ENCODE data around the gene GORASP1. TPM values are rescaled to one million over a fixed set of nuclear protein-coding genes. Genes with fewer than 3 reads are reported as not detected.

GORASP1 gene
- total and polyA plus RNA-seq, 10 donors: 20.6 to 74.5 (median 62.2) TPM

DNA sequence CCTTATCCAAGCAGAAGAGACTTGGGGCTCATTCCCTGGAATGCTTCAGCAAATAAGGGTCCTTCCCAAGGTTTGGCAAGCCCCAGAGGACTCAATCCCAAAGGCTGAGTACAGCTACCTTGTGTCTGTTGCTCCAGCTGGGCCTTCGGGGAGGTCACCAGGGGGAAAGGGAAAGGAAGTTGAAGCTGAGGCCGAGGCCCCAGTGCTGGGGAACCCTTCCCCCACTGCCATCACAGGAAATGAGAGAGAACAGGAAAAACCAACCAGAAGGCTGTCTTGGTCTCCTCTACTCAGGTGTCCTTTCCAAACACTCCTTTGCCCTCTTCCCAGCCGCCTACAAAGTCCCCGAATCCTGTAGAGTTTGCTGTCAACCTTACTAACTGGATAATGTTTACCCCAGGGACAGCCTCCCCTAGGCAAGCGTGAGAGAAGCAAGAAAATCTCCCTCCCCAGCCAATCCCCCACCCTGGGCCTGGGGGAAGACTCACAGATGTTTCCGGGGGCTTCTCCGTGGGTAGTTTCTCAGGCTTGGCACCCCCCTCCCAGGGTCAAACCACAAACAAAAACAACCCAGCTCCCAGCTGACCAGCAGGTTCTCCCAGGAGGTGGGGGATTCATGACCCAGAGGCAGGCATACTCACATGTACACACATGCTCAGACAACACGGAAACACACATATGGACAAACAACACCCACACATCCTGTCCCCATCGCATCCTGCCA, 40.4 kb upstream of the GORASP1 start:
- Histone ChIP-seq H3K4me3 (peak overlapping the region in 6 of 8 donors; percentile 10 to 60 (median 26)), H3K9me3 (no peaks in the 10 kb centered on the region), H3K36me3 (peaks cover 5 to 38% (median 33%) of the 10 kb centered on the region in 6 donors), H3K27ac (peak overlapping the region; percentile 81 to 100 (median 98)), H3K27me3 (replicated peaks in 1 of 7) (no peaks in the 10 kb centered on the region), H3K4me1 (peaks cover 66 to 98% (median 91%) of the 10 kb centered on the region in 6 donors)
- intact Hi-C loops (cut with DNase I; ENCODE audit: low total_unique reads): no loop called here
- DNase-seq: peak; percentile 90
- WGBS, 5 donors: 8 to 15% (median 10%) methylated on average over 9 of the region's 9 CpGs
- TF ChIP-seq CTCF (IDR thresholded peaks at IDR 0.05 in 8 of 11, conservative IDR thresholded peaks at IDR 0.05 in 3 of 11): no peak
- peak in 2 of 3 donors; percentile 41 to 61 for TF ChIP-seq POLR2AphosphoS5 (IDR thresholded peaks at IDR 0.05)
- no peak for TF ChIP-seq POLR2A (IDR thresholded peaks at IDR 0.05)

GRCh38 chr3:39146611-39147591, 39.5 kb upstream of the GORASP1 start:
- intact Hi-C loops (cut with DNase I; ENCODE audit: low total_unique reads): no loop called here
- H3K4me3 ChIP-seq: peak overlapping the region in 5 of 8 donors; percentile 19 to 60 (median 27)
- H3K9me3 ChIP-seq: no peaks in the 10 kb centered on the region
- peaks cover 73 to 100% (median 97%) of the 10 kb centered on the region in 6 donors for H3K4me1 ChIP-seq
- H3K27me3 ChIP-seq (replicated peaks in 1 of 7): no peaks in the 10 kb centered on the region
- peaks cover 5 to 48% (median 42%) of the 10 kb centered on the region in 6 donors for H3K36me3 ChIP-seq
- TF ChIP-seq POLR2A (IDR thresholded peaks at IDR 0.05) (no peak), CTCF (IDR thresholded peaks at IDR 0.05 in 8 of 11, conservative IDR thresholded peaks at IDR 0.05 in 3 of 11) (no peak), POLR2AphosphoS5 (IDR thresholded peaks at IDR 0.05) (peak; percentile 39 to 68 (median 66))
- 14 to 26% (median 19%) methylated on average over 14 to 15 of the region's 15 CpGs for WGBS, 5 donors
- peak; percentile 92 for DNase-seq
- peak overlapping the region; percentile 81 to 100 (median 98) for H3K27ac ChIP-seq

DNA sequence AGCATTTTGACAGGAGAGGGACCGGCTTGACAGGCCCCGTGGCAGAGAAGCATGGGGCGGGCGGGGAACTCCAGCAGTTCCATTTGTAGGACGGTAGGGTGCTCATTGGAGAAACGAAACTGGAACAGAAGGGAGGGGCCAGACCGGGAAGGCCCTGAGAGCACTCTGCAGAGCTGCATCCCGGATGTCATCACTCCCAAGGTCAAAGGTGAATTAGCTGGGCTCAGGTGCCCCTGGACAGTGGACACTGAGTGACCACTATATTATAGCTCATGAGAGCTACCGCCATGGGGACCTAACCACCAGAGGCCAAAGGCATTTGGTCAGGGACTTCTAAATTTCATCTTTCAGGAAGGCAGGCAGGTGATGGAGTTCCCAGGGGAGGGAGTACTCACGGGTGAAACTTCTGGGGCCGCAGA, 38.7 kb upstream of the GORASP1 start:
- peak in 8 of 11 experiments; percentile 3 to 64 (median 41) for TF ChIP-seq CTCF (IDR thresholded peaks at IDR 0.05 in 8 of 11, conservative IDR thresholded peaks at IDR 0.05 in 3 of 11)
- peak in 2 of 3 donors; percentile 41 to 46 for TF ChIP-seq POLR2AphosphoS5 (IDR thresholded peaks at IDR 0.05)
- no peak for TF ChIP-seq POLR2A (IDR thresholded peaks at IDR 0.05)
- Histone ChIP-seq H3K4me1 (peaks cover 73 to 100% (median 97%) of the 10 kb centered on the region in 6 donors), H3K4me3 (no peak overlapping the region), H3K36me3 (peaks cover 5 to 56% (median 43%) of the 10 kb centered on the region in 6 donors), H3K27ac (peak overlapping the region in 7 of 8 donors; percentile 30 to 100 (median 99)), H3K9me3 (no peaks in the 10 kb centered on the region), H3K27me3 (replicated peaks in 1 of 7) (no peaks in the 10 kb centered on the region)
- 42 to 65% (median 56%) methylated on average over 11 of the region's 11 CpGs for WGBS, 5 donors
- intact Hi-C loops (cut with DNase I; ENCODE audit: low total_unique reads): no loop called here
- no peak for DNase-seq

All from spleen (tissue), 11 donors.